ENCODE measurements around the gene KCNA1.
"Not testable (repeated sequence)": the region's sequence is repeated elsewhere in the genome, so short reads cannot be mapped to it uniquely, and the experiment has no call there.

The KCNA1 gene

GRCh38 chr12:4909734-4910501, at the start of gene KCNA1:
Gene KCNA1 (plus strand): TSS chr12:4909905. CDS start chr12:4911379, 1,474 bp downstream.
- peak; percentile 10 for DNase-seq

GRCh38 chr12:4860741-4861140, 49.0 kb upstream of the KCNA1 start:
- DNase-seq: no peak

DNA sequence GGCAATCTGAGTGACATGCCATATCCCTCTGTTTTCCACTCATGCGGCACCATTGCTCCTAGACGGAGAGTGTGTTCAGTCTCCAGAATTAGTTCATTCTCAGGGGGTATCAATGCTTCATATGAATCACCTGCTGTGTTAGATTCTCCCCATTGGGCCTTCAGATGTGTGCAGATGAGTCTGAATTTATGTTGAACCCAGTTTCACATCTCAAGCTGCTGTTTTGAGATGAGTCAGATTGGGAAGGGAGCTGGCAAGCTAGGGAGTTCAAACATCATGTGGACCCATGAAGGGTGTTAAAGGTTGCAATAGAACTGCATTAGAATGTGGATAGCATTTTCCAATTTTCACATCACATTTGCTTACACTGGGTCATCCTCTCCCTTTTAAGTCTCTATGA, 46.9 kb upstream of the KCNA1 start:
- DNase-seq: no peak

GRCh38 chr12:4864575-4864974, 45.1 kb upstream of the KCNA1 start:
- DNase-seq: no peak

DNA sequence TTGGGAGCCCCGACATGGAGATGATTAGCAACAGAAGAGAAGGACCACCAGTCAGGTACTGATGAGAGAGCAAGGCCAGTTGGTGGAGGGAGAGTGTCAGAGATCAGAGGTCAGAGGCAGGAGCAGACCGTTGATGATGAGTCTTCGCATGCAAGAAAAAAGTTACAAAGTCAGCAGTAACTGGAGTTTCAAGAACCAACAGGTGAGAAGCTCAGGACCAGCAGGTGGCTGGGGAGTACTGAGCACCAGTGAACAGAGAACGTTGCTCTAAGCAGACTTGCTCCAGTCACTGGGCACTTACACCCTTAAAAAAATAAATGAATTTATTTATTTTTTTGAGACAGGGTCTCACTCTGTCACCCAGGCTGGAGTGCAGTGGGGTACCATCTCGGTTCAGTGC, 44.5 kb upstream of the KCNA1 start:
- DNase-seq: no peak

GRCh38 chr12:4866299-4866698, 43.4 kb upstream of the KCNA1 start:
- no peak for DNase-seq

DNA sequence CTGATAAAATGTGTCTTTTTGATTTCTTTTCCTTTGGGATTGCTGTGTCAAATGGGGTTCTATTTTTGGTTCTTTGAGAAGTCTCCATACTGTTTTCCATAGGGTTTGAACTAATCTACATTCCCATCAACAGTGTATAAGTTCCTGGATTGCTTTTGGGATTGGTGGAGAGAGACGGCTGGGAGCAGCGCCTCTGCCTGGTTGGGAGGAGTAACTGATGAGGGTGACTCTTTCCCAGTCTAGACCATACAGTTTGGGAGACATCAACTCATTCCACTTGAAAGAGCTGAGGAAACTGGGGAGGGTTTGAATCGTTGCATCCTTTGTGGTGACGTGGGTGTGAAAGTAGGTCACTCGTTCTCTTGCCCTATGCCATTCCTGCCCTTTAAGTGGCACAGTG, 42.3 kb upstream of the KCNA1 start:
- DNase-seq: no peak

DNA sequence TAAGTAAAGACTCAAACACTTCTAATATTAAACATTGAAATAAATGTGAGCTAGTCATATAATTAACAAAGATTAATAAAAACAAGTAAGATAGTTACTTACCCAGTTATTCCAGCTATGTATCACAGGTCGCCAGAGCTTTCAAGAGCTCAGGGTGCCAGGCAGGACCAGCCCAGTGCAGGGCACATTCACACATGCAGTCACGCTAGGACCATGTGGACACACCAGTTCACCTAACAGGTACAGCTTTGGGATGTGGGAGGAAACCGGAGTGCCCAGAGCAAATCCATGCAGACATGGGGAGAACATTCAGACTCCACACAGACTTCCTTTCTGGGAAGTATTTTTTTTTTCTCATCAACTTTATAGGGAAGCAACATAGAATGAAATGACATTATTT, 39.3 kb upstream of the KCNA1 start:
- no peak for DNase-seq

GRCh38 chr12:4871514-4871913, 38.2 kb upstream of the KCNA1 start:
- no peak for DNase-seq

GRCh38 chr12:4873947-4874346, 35.8 kb upstream of the KCNA1 start:
- DNase-seq: no peak

GRCh38 chr12:4874671-4875070, 35.0 kb upstream of the KCNA1 start:
- no peak for DNase-seq

- not testable (repeated sequence) for DNase-seq
Measured at GRCh38 chr12:4879481-4879880, 30.2 kb upstream of the KCNA1 start.

- DNase-seq: no peak
Measured at GRCh38 chr12:4881266-4882064, 28.2 kb upstream of the KCNA1 start.

DNA sequence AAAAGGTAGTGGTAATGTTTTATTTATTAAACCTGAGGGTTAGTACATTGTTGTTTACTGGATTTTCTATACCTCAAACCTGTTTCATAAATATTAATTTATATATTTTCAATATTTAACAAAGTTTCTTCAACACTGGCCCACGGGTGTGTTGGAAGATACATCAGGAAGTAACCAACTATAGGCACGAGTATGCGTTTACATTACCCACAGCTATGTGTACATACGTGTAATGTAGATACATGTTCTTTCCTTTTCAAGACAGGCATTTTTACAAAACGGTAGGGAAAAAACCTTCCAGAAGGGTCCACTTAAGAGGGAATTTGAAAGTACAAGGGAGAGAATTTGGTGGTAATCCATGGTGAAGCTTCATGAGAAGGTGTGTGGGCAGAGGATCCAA, 17.8 kb upstream of the KCNA1 start:
- no peak for DNase-seq

- DNase-seq: no peak
Measured at GRCh38 chr12:4892418-4892817, 17.3 kb upstream of the KCNA1 start.

GRCh38 chr12:4894019-4894418, 15.7 kb upstream of the KCNA1 start:
- no peak for DNase-seq

GRCh38 chr12:4899364-4899763, 10.3 kb upstream of the KCNA1 start:
- DNase-seq: no peak

GRCh38 chr12:4900327-4900726, 9.4 kb upstream of the KCNA1 start:
- DNase-seq: no peak

DNA sequence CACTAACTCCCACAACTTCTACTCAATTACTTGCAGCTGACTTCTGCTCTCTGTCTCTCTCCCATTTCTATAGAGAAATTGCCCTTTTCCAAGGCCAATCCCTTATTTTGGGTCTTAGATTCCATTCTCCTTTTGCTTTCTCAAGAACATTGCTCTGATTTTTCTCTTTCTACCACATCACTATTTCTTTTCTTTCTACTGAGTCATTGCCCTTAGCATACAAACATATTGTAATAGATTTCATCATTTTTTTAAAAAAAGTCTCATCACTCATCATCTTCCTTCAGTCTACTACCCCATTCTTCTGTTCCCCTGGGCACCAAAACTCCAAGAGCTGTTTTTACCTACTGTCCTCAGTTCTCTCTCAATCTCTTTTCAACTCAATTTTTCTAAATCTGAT, 4.4 kb upstream of the KCNA1 start:
- DNase-seq: no peak

GRCh38 chr12:4908684-4909409, 858 bp upstream of the KCNA1 start:
- no peak for DNase-seq

DNA sequence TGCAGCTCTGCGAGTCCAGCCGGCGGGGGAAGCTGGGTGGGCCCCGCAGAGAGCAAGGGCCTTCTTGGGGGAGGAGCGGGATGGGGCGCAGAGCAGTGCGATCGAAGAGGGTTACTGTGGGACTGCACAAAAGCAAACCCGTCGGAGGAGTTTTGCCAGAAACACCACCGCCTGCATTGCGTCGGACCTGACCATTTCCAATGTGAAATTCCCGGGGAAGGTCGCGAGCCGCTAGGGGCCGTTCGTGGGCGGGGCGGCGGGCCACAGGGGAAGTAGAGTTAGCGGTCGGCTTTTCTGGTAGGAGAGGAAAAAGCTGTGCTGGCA, 333 bp upstream of the KCNA1 start:
- no peak for DNase-seq

DNA sequence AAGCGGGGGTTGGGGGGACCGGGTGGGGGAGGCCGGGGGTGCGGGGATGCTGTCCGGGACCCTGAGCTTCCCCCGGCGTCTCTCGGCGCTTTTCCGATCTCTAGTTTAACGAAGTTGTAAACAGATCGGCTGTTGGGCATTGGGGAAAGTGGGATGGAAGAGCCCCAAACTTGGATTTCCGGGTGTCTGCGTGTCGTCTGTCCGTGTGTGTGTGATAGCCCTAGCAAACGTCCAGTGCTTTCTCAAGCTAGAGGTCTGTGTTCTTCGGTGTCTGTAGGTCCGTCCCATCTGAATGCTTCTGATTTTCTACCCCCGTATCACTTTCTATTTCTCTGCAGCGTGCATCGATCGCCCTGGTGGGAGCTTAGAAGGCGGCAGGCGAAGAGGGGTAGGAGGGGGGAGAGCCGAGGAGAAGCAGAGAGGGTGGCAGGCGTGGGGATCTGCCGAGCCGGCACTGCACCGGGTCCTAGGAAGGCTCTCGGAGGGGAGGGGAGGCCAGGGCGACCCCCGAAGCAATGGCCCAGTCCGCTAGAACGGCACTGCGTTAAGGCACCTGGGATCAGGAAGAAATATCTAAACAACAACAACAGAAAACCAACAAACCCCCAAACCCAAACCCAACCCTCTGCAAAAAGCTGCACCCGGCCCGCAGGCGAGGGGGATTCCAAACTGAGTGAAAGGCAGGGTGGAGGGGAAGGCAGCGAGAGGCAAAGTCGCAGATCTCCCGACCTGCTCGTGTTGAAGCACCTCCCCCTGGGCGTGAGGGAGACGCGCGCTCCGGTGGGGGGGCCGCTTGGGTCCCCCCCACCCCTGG, 1.0 kb downstream of the KCNA1 start:
- no peak for DNase-seq
